BJ (cell line): ENCODE results near the gene EIF4A3. TPM values are rescaled to one million over a fixed set of nuclear protein-coding genes. Genes with fewer than 3 reads are reported as not detected.

Source experiments
- CTCF ChIA-PET: fragments of 350-600 bp; formaldehyde crosslinking; extraction: SDS; loops from one replicate; lab custom pipeline; 2021; ENCODE audit warnings: antibody characterized with exemption, inconsistent platforms; lab: Yijun Ruan, JAX
- POLR2A ChIA-PET: fragments of 300-600 bp; sonication (Branson Sonifier 250); formaldehyde crosslinking; extraction: SDS; loops from one replicate; lab custom pipeline; 2021; ENCODE audit warnings: antibody characterized with exemption; lab: Charles Lee
- DNase-seq: peaks from one replicate; pipeline ENCODE4 v3.0.0-alpha.2; 2011; ENCODE audit warnings: low read depth
- H3K27me3 ChIP-seq: 2 replicates; pipeline ENCODE4 v1.6.0; 2011; ENCODE audit warnings: low read length; ENCODE audit not compliant: control insufficient read depth, insufficient read depth
- H3K36me3 ChIP-seq: 2 replicates; pipeline ENCODE4 v1.5.1; 2011; ENCODE audit warnings: low read length; ENCODE audit not compliant: control insufficient read depth, insufficient read depth
- H3K4me3 ChIP-seq: 2 replicates; pipeline ENCODE4 v1.5.1; 2011; ENCODE audit warnings: low read depth, mild to moderate bottlenecking, control low read depth, low read length
- CTCF ChIP-seq: IDR thresholded peaks from 2 replicates; pipeline ENCODE4 v1.5.1; 2011; ENCODE audit warnings: low read depth, mild to moderate bottlenecking, control low read depth, inconsistent platforms, low read length, moderate library complexity; ENCODE audit not compliant: insufficient read depth
- polyA plus RNA-seq: library from polyadenylated mRNA; depleted of rRNA; stranded (reverse); fragments of >200 nt; gene quantifications from 2 replicates; pipeline ENCODE4 v1.2.3, GENCODE V29; 2011

The EIF4A3 gene
- polyA plus RNA-seq, 1 experiment: 89.4 TPM

- no peak for TF ChIP-seq CTCF
- CTCF ChIA-PET: interaction anchor here (0.7 to 1.8 kb wide), 3 partner anchors 13 to 86 kb away, joined by 3 read pairs; partner anchors contain the start of gene GAA
Observed at GRCh38 chr17:80168371-80168770, 21.4 kb upstream of the EIF4A3 start.

DNA sequence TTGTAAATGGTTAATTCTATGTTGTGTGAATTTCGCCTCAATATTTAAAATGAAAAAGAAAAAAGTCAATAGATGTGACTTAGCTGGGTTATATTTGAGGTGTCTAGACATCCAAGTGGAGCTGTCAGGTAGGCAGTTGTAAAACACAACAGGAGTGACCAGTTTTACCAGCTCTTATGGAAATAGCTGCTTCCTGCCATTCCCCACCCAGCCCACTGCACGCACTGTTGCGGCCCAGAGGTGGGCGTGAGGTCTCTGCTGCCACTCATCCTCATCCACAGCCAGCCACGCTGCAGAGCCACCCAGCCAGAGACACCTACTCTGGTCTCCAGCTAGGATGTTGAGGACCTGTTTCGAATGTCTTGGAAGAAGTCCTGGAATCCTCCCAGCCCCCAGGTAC, 19.5 kb upstream of the EIF4A3 start:
- H3K36me3 ChIP-seq: no peaks in the 10 kb centered on the region
- no peak for DNase-seq
- TF ChIP-seq CTCF: no peak
- POLR2A ChIA-PET: no interaction called here
- CTCF ChIA-PET: interaction anchor here (1.0 to 1.3 kb wide), 2 partner anchors 9 to 29 kb away, joined by 3 to 4 read pairs; no protein-coding TSS in a partner anchor
- no peak overlapping the region for H3K4me3 ChIP-seq
- H3K27me3 ChIP-seq: peaks cover 7% of the 10 kb centered on the region

More at GRCh38 chr17:80168371-80168770, 21.4 kb upstream of the EIF4A3 start:
- POLR2A ChIA-PET: no interaction called here
- H3K36me3 ChIP-seq: no peaks in the 10 kb centered on the region
- DNase-seq: no peak
- peaks cover 4% of the 10 kb centered on the region for H3K27me3 ChIP-seq
- no peak overlapping the region for H3K4me3 ChIP-seq

- Histone ChIP-seq H3K36me3 (no peaks in the 10 kb centered on the region), H3K4me3 (no peak overlapping the region), H3K27me3 (peaks cover 6% of the 10 kb centered on the region)
- ChIA-PET POLR2A (no interaction called here), CTCF (interaction anchor here (1.4 kb wide), 1 partner anchor 9 kb away, joined by 4 read pairs; no protein-coding TSS in a partner anchor)
- DNase-seq: no peak
- no peak for TF ChIP-seq CTCF
Observed at GRCh38 chr17:80164185-80164584, 17.3 kb upstream of the EIF4A3 start.

- CTCF ChIA-PET: interaction anchor here (1.0 to 1.4 kb wide), 2 partner anchors 10 to 33 kb away, joined by 4 to 5 read pairs; no protein-coding TSS in a partner anchor
- no peak for DNase-seq
- POLR2A ChIA-PET: no interaction called here
- no peak overlapping the region for H3K4me3 ChIP-seq
- no peaks in the 10 kb centered on the region for H3K36me3 ChIP-seq
- TF ChIP-seq CTCF: no peak
- H3K27me3 ChIP-seq: peaks cover 6% of the 10 kb centered on the region
Observed at GRCh38 chr17:80163336-80163735, 16.4 kb upstream of the EIF4A3 start.

DNA sequence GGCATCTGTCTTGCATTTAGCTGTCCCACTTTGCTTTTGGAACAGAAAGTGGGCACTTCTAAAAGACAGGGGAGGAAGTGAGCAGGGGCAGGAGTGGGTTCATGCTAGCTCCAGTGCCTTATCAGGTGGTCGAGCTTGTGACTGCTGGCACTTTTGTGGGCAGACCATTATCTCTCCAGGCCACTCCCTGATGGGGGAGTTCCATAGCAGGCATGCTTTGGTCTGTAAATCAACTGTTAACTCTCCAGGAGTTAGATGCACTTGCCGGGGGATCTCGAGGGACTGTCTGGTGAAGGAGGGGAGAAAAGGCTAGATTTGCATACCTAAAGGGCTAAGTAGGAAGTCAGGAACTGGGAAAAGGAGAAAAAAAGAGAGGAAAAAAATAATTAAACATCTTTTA, 13.6 kb upstream of the EIF4A3 start:
- no peak overlapping the region for H3K4me3 ChIP-seq
- ChIA-PET CTCF (no interaction called here), POLR2A (no interaction called here)
- no peak for TF ChIP-seq CTCF
- no peaks in the 10 kb centered on the region for H3K36me3 ChIP-seq
- H3K27me3 ChIP-seq: peaks cover 4% of the 10 kb centered on the region
- DNase-seq: no peak
